GM19025 (cell line): ENCODE results near the gene SPRYD4.

ENCODE experiments used
- ATAC-seq: cut with Tn5 transposase; IDR thresholded peaks from one replicate; pipeline ENCODE4 v1.9.1; 2021; ENCODE audit warnings: mild to moderate bottlenecking, low read depth, moderate library complexity; ENCODE audit not compliant: unreplicated experiment

The SPRYD4 gene

DNA sequence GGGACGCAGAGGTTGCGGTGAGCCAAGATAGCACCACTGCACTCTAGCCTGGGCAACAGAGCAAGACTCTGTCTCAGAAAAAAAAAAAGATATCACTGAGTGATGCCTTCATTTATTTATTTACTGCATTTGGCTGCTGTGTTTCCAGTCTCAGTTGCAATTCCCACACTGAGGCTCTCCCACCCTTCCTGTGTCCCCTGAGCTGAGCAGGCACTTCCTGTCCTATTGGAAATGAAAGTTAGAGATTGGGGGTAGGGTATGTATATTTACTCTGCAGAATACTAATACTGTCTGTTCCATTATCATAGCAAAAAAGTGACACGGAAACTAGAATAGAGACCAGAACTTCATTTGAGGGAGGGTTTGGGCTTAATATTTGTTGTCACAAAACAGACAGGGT, 51.7 kb downstream of the SPRYD4 start:
- ATAC-seq = no peak

DNA sequence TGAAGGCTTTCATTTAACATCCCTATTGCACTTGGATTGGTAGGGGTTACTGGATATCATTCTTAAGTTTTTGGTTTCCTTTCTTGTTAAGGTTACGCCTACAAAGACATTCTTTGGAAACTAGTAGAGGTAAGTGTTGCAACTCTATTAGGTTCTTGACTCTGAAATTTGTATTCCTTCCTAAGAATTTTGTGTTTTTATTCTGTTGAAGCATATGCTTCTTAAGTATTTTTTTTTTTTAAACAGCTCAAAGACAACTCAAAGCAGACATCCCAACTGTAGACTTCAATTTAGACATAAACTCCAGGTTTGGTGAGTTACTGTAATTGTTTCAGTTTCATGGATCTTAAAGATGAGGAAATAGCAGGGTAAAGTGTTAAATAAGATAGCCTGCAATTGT, 52.1 kb downstream of the SPRYD4 start:
- ATAC-seq = no peak

GRCh38 chr12:56521209-56521589, 52.8 kb downstream of the SPRYD4 start:
- no peak for ATAC-seq

GRCh38 chr12:56521590-56522371, 53.4 kb downstream of the SPRYD4 start, which contains the start of gene RBMS2:
Gene RBMS2, plus strand, starts transcription at chr12:56521820. Its CDS starts 204 bp downstream, at chr12:56522024.
- no peak for ATAC-seq

- ATAC-seq = no peak
Observed at GRCh38 chr12:56522411-56523193, 54.2 kb downstream of the SPRYD4 start.

DNA sequence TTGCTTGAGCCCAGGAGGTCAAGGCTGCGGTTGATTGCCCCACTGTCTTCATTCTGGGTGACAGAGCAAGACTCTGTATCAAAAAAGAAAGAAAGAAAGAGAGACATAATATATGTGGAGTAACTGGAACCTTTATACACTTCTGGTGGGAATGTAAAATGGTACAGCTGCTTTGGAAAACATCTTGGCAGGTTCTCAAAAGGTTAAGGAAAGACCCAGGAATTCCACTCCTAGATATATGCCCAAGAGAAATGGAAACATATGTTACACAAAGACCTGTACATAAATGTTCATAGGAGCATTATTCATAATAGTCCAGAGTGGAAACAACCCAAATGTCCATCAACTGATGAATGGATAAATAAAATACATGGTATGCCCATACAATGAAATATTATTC, 60.5 kb downstream of the SPRYD4 start:
- no peak for ATAC-seq
